Endometrial microvascular endothelial cells (primary cell): ENCODE measurements around the gene GALNT17. TPM values are rescaled to one million over a fixed set of nuclear protein-coding genes. Genes with fewer than 3 reads are reported as not detected.
"Not testable (repeated sequence)": the region's sequence is repeated elsewhere in the genome, so short reads cannot be mapped to it uniquely, and the experiment has no call there.

ENCODE experiments used
- in situ Hi-C: cut with HindIII; loops from 2 replicates; pipeline ENCODE4 v1.10.0; 2017; ENCODE audit warnings: low sequenced_read_pairs, low pct_unique_long_range_greater_than_20kb; ENCODE audit errors: inconsistent ontology term
- total RNA-seq: library from RNA; depleted of rRNA; stranded (reverse); fragments of >200 nt; gene quantifications from one replicate; pipeline ENCODE4 v1.2.3, GENCODE V29; 2015; ENCODE audit errors: inconsistent ontology term

Gene GALNT17
- total RNA-seq, 1 donor from 2014 or later, result not detected

DNA sequence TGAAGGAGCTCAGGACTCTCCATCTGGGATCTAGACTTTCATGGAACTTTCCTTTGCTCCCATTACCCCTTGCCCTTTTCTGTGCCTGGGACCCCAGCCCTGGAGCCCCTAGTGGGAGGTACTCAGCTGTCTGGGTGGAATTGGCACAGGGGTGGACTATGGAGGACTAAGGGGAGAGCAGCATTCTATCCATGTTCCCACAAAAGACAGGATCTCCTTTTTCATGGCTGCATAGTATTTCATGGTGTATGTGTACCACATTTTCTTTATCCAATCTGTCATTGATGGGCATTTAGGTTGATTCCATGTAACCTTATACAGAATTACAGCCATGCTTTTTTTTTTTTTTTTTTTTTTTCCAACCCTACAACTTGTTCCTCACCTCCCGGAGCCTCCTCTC lies 89.1 kb downstream of the GALNT17 start:
- in situ Hi-C loops, result no loop called here

DNA sequence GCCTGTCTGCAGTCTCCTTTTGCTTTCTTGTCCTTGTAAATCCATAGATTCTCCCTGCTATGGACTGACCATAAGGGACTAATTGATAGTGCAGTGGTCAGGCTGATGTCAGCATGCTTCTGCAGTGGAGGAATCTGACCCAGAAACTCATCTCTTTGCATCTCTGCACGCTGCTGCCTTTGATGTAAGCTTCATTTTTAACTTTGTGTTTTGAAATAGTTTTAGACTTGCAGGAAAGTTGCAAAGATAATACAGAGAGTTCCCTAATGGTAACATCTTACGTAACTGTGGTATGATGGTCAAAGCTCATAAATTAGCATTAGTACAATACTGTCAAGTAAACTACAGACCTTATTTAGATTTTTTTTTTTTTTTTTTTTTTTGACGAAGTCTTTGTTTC lies 89.6 kb downstream of the GALNT17 start:
- in situ Hi-C loops, result no loop called here

DNA sequence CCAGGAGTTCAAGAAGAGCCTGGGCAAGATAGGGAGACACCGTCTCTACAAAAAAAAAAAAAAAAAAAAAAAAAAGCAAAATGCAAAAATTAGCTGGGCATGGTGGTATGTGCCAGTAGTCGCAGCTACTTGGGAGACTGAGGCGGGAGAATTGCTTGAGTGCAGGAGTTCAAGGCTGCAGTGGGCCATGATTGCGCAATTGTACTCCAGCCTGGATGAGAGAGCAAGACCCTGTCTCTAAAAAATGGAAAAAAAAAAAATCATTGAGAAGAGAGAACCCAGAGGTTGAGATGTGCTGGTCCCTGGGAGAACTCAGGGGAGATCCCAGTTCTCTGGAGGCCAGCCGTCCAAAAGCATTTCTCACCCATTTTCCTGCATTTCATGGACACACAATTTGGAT lies 95.2 kb downstream of the GALNT17 start:
- in situ Hi-C loops, result no loop called here

DNA sequence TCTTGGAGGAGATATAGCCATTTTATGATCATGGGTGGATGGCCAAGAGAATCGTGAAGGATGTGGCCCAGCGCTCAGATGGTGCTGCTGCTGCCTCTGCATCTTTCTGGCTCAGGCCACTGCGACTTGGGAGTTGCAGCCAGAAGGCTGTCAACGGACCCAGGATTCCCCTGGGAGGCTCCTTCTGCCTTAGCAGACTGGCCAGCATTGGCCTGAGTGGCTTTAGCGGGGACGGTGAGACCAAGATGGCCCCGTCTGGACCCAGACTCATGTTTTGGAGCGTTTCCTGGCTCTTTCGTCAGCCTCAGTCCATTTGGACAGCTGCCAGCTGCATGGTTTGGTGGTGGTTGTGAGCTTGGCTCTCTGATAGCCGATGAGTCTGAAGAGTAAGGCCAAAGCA lies 97.2 kb downstream of the GALNT17 start:
- in situ Hi-C loops, result no loop called here

DNA sequence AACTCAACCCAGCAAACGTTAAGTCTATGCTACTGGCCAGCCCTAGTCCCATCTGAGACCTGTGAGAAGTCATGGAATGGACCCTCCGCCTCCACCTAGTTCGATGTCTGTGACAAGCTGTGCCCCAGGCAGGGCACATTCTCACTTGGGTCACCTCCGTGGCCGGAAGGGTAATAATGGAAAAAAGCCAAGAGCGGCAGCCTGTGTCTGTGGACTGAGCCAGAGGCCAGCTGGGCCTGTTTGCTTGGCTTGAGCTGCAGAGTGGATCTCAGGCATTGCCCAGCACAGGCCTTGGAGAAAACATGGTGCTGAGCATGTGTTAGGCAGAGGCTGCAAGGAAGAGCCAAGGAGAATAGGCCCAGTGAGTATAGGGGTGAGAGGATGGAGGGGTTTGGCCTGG lies 97.8 kb downstream of the GALNT17 start:
- in situ Hi-C loops, result no loop called here

DNA sequence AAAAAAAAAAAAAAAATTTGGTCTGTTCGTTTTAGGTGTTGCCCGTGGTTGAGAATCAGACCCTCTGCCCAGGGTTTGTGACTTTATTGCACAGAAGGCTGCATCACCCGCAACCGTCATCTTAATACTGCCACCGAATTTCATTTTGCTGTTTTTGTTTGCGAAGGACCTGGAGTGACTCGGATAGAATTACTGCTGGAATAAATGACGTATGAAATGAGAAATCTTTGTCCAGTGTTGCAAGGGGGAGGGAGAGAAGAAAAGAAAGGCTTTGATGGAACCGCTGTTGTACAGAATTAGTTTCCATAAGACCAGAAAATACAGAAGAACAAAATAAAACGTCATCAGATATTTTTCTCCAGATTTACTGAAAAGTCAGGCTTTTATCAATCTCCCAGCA lies 103.3 kb downstream of the GALNT17 start:
- in situ Hi-C loops, result no loop called here

DNA sequence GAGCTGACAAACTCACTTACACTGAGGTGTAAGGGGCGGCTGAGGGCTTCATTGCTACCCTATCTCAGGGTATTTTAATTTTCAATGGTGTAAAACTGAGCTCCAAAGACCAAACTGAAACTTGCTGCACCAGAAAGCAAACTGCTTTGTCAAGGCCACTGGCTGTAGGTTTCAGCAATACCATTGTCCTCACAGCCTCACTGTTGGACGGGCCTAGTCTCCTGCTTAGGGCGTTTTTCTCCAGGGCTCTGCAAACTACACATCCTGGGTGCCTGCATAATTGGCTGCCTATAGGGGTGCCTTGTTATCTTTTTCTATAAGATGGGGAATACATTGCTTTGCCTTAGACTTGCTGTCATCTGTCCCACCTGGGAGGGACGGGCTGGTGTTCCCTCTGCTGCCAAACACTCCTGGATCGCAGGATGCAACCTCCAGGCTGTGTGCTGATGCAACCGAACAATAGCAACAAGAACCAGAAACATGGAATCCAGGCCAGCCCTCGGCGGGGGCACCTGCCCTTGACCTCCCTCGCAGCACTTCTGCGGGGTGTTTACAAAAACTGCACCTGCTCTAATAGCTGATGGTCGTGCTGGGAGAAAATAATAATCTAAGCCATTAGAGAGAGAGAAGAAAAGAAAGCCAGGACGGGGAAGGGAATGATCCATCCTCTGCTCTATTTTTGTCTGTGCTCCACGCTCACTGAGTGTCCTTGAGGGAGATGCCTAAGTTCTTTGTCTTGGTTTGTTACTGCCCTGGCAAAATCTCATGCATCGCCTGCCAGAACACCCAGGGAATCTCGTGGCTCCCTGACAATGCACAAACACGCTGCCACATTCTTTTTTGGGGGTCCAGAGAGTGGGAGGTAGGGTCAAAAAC lies 104.5 kb downstream of the GALNT17 start:
- in situ Hi-C loops, result no loop called here

DNA sequence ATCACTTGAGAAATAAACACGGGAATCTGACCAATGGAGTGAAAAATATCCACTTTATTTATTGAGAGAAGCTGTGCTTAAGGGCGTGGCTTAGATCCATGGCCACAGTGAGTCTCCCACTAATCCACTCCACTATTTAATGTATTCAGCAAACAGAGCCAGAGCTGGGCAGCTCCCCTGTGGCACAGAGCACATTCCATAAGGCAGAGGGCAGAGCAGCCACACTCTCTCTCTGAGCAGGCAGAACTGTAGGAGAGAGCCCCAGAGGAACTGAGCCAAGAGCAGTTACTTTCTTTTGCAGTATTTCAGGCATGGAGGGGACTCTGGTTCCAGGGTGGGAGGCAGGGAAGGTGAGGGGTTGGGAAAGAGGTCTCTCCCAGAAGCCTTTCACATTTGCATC lies 106.0 kb downstream of the GALNT17 start:
- in situ Hi-C loops, result no loop called here

DNA sequence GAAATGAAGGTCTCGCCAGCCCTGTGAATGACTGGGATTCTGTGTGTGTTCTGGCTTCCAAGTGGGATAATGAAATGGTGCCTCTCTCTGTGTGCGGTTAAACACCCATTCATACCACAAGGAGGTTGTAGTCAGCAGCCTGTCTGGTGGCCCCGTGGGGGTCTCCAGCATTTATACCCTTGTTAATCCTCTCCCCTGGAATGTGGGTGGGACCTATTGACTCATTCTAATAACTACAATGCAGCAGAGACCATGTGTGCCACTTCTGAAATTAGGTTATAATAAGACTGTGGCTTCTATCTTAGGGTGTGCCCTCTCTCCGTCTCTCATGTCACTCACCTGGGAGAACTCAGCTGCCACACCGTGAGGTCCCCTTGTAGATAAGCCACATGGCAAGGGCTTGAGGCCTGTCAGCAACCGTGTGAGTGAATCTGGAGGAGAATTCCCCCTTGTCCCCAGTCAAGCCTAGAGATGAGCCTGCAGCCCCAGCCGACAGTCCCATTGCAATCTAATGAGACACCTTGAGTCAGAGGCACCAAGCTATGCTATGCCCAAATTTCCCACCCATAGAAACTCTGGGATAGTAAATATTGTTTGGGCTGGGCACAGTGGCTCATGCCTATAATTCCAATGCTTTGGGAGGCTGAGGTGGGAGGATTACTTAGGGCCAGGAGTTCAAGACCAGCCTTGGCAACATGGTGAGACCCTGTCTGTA lies 106.8 kb downstream of the GALNT17 start:
- in situ Hi-C loops, result no loop called here

DNA sequence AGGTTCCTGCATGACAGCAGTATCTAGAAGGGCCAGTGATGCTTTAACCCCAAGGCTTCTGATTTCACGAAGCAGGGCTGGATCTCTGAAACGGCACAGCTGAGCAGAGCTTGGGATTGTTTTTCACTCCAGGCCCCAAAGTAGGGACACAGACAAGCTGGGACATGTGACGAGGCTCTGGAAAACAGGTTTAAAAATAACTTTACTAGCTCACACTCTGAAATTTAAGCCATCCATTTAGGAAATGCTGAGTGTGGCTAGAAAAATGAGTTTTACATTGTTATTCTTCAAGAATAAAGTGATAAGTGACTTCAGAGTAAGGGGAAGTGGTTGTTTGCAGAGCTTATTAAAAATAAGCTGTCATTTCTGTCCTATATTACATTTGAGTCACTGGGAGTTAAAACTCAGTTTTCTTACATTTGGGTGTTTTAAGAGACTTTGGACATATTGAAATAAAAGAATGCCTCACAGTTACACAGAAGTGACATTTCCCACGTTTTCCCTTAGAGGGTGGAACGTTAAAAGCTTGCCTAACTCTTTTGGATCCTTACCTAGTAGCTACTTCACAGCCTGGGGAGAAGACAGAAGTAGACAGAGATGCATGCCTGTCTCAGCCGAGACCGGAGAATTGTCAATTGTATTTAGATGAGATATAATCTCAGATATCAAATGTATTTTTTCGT lies 107.8 kb downstream of the GALNT17 start:
- in situ Hi-C loops, result no loop called here

DNA sequence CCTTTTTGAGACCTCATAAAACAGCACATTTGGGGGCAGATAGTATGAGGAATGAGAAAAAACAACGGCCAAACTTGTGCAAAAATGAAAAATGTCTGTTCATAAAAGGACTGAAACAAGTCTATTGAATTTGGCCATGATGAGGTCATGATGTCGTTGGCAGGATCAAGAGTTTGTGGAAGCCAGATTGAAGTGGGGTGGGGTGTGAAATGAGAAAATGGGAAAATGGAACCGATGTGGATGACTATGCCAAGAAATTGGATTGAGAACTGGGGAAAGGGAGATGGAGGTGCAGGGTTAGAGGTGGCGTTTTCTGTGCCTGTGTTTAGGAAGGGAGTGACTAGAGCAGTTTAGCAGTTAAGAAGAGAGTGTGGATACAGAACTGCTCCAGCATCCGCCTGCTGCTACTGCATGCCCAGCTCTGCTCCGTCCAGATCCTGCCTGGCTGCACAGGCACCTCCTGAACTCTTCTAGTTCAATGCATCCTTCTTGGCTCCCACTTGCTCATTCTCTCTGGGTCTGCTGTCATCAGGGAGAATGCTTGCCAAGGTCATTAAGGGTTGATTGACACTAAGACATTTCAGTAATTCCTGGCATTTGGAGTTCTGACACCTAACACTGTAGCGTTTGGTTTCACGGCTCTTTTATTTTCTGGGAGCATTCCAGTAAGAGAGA lies 111.9 kb downstream of the GALNT17 start:
- in situ Hi-C loops, result no loop called here

DNA sequence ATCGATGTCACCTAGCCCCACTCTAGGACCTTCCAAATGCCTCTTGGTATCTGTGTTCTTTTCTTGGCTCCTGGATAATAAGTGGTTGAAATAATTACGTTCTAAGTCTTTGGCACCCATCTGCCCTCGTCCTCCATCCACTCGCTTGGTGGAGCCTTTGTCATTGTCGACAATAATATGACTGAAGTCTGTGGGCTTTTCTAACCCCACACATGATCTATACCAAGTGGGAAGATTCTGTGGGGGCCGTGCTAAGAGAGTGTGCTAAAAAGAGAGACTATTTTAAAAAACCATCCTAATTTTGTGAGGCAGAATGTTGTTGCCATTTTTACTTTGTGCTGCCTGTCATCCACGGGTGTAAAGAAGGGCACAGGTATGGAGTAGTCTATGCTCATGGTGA lies 113.1 kb downstream of the GALNT17 start:
- in situ Hi-C loops, result no loop called here

DNA sequence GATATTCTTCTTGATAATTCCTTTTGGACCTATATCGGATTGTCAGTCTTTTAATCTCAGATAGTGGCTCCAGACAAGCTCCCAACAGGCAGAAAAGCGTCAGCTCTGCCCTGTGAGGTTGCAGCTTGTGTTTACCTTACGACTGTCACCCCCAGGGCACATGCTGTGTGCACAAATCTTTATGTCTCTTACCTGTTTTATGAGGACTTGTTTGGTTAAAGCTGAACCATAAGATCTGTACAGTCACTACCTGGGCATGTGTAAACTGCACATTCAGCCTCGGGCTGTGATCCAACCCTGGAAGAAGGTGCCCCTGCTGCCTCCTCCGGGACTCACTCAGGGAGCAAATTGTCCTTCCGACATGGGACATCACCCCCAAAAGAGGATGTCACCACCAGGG lies 119.8 kb downstream of the GALNT17 start:
- in situ Hi-C loops, result no loop called here

DNA sequence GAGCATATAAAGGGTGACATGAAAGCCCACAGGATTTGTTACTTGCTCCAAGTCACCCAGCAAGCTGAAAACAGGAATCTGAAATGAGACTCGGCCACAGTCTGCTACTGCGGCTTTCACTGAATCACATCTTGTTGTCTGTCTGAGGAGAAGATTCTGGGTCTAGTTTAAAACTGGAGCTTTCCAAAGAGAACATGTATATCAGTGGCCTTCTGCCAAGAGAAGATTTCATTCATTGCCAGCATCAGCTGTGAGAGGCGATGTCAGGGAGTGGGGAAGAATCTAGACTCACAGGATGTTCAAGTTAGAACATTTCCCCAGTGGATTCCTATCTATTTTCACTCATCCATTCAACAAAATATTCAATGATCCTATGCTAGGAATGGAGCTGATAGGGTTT lies 122.8 kb downstream of the GALNT17 start:
- in situ Hi-C loops, result no loop called here

DNA sequence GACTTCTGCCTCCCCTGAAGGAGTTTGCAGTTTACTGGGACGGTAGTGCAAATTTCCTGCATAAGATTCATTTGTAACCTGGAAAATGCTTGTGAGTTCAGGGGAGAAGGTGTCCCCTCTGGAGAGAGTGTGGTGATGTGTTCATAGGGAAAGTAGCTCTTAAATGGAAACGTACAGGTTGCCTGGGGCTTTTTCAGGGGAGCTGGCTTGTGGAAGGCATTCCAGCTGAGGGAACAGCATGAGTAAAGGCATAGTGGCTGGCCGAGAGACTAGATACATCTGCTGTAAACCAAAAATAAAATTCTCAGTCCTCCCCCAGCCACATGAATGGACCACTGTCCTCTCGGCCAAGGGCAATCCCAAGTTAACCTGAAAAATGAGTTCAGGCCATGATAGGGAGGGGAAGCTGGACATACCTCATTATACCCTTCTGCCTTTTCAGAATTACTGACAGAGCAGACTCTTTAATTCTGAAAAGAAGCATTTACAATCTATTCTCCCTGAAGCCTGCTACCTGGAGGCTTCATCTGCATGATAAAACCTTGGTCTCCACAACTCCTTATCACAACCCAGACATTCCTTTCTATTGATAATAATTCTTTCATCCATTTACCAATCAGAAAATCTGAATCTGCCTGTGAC lies 123.7 kb downstream of the GALNT17 start:
- in situ Hi-C loops, result no loop called here

DNA sequence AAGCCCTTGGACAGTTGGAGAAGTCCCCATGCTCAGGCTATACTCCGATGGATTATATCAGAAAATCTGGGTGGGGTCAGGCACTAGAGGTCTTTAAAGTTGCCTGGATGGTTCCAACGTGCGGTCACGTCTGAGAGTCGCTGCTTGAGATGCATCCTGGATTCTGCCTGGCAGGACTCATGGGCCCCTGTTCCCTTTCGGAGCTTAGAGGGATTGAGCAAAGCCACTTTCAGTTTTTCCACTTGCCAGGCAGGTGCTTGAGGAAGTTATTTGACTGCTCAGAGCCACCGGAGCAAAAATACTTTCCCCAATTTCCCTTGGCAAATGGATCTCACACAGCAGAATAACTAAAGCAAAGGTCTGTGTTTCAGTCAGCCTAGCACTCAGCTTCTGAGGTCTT lies 129.1 kb downstream of the GALNT17 start:
- in situ Hi-C loops, result no loop called here

DNA sequence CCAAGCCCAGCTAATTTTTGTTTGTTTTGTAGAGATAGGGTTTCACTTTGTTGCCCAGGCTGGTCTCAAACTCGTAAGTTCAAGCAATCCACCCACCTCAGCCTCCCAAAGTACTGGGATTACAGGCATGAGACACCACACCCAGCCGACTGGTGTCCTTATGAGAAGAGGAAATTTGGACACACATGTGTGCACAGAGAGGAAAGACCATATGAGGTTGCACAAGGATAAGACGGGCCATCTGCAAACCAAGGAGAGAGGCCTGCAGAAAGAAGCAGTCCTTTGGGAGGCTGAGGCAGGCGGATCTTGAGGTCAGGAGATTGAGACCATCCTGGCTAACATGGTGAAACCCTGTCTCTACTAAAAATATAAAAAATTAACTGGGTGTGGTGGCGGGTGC lies 130.9 kb downstream of the GALNT17 start:
- in situ Hi-C loops, result not testable (repeated sequence)

DNA sequence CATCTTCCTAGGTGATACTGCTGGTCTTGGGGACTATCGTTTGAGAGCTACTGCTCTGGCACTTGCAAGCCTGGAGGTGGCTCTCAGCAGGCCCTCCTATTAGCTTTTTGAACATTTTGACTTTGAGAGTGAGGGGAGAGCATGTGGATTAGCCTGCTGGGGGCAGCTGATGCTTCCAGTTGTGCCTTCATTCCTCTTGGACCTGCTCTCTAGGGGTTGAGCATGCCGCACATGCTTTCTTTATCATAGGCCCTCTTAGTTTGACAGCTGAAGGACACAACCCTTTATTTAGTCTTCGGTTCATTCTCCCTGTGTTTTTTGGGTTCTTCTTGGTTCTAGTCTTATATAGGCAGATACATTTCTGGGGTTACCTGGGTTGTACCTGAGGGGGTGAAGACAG lies 132.1 kb downstream of the GALNT17 start:
- in situ Hi-C loops, result no loop called here

DNA sequence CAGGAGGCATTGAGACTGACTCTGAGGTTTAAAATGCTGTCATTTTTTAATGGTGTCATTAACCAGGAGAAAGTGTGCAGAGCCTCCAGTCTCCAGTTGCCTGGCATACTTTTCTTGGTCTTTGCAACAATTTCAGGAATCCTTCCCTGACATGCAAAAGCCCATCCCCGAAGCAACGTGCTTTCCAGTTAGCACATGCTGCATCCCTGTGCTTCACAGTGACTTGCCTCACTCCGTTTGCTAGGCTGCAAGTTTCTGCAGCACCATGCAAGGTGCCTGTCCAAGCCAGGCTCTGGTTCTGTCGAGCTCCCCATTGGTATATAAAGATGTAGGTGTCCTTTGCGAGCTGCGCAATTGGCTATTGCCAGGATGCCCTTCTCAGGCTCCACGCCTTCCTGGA lies 135.0 kb downstream of the GALNT17 start:
- in situ Hi-C loops, result no loop called here
